Naive B cell (primary cell): ENCODE results near the gene BIN1. TPM values are rescaled to one million over a fixed set of nuclear protein-coding genes. Genes with fewer than 3 reads are reported as not detected.

Source experiments
- ATAC-seq, 2 donors: fragments of 150-1000 bp; cut with Tn5 transposase; 2 replicates each; pipeline ENCODE4 v1.10.0; 2021; ENCODE audit warnings: low read depth in 2 of 2, mild to moderate bottlenecking in 2 of 2, moderate library complexity in 2 of 2
- DNase-seq: peaks from one replicate; pipeline ENCODE4 v3.0.0; 2022
- H3K27ac Mint-ChIP-seq, 6 donors: one replicate each; pipeline ENCODE4 v1.8.0; 2020 to 2022; ENCODE audit warnings: mild to moderate bottlenecking in 6 of 6, mixed read lengths in 6 of 6, moderate library complexity in 5 of 6, inconsistent platforms in 2 of 6
- H3K27me3 Mint-ChIP-seq, 3 donors: one replicate each; pipeline ENCODE4 v1.8.0; 2021 to 2022; ENCODE audit warnings: mixed read lengths in 3 of 3, mild to moderate bottlenecking in 1 of 3
- H3K36me3 Mint-ChIP-seq, 2 donors: one replicate each; pipeline ENCODE4 v1.8.0; 2020 to 2022; ENCODE audit warnings: mixed read lengths in 2 of 2, inconsistent platforms in 1 of 2, mild to moderate bottlenecking in 1 of 2
- H3K4me1 Mint-ChIP-seq, 3 donors: one replicate each; pipeline ENCODE4 v1.8.0; 2020 to 2022; ENCODE audit warnings: mixed read lengths in 3 of 3, inconsistent platforms in 1 of 3, mild to moderate bottlenecking in 1 of 3, moderate library complexity in 1 of 3
- H3K4me3 Mint-ChIP-seq, 8 donors: one replicate each; pipeline ENCODE4 v1.8.0; 2020 to 2022; ENCODE audit warnings: mild to moderate bottlenecking in 8 of 8, mixed read lengths in 8 of 8, moderate library complexity in 8 of 8, inconsistent platforms in 2 of 8
- H3K9me3 Mint-ChIP-seq, 7 donors: one replicate each; pipeline ENCODE4 v1.8.0; 2020 to 2022; ENCODE audit warnings: mixed read lengths in 7 of 7, mild to moderate bottlenecking in 5 of 7, inconsistent platforms in 2 of 7, moderate library complexity in 1 of 7
- polyA plus RNA-seq, 6 donors: library from polyadenylated mRNA; unstranded; fragments of 300-500 nt; fragmentation: Illumina TruSeq; gene quantifications; one replicate each; pipeline ENCODE4 v1.2.3, GENCODE V29; 2021; ENCODE audit warnings: low read depth in 6 of 6

The BIN1 gene
- polyA plus RNA-seq, 6 donors from 2014 or later: 103 to 150 (median 124) TPM

DNA sequence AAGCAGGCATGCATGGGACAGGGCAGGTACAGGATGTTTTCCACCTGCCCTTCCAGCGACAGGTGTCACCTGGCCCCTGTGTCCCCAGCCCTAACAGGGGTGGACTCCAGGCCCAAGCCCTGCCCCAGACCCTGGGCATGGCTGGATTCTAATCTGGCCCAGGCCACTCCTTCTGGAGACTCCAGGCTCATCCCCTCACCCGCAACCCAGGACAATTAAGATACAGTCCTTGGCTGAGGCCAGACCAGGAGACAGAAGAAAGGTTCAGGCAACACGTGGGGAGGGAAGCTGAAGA lies 9.5 kb downstream of the BIN1 start:
- Mint-ChIP-seq H3K36me3 (no peaks in the 10 kb centered on the region), H3K27me3 (peaks cover 0 to 3% (median 0%) of the 10 kb centered on the region in 3 donors)

DNA sequence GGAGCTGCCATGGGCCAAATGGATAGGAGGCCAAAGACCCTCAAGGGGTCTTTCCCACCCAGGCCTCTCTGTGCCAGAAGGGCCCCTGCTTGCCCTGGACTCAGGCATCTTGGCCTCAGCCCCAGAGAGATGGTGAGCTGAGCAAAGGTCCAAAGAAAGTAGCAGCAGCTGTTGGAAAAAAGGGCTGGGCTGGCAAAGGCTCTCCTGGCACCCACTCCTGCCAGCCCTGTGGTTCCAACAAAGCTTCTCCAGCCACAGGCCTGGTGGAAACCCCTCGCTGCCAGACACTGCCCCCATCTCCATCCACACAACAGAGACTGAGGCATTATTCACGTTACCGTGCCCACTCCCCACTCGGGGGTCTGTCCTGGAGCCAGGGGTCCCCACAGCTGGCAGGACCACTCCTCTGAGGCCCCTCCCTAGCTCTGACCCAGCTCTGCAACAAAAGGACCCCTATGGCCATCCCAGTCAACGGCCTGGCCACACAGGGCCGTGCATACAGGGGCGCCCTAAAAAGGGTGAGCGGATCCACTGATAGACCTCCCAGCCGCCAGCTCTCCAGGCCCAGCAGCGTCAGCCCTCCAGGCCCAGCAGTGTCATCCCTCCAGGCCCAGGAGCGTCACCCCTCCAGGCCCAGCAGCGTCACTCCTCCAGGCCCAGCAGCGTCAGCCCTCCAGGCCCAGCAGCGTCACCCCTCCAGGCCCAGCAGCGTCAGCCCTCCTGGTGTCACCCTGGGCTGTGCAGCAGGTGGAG lies 10.1 kb downstream of the BIN1 start:
- H3K27ac Mint-ChIP-seq: peak overlapping the region in 2 of 6 donors; percentile 71 to 85
- H3K36me3 Mint-ChIP-seq: no peaks in the 10 kb centered on the region
- no peaks in the 10 kb centered on the region for H3K9me3 Mint-ChIP-seq
- peaks cover 10 to 19% (median 12%) of the 10 kb centered on the region in 3 donors for H3K4me1 Mint-ChIP-seq
- DNase-seq: no peak
- H3K27me3 Mint-ChIP-seq: peaks cover 0 to 6% (median 0%) of the 10 kb centered on the region in 3 donors
- H3K4me3 Mint-ChIP-seq: no peak overlapping the region
- no peak for ATAC-seq

More for the DNA sequence above, 9.5 kb downstream of the BIN1 start:
- Mint-ChIP-seq H3K27ac (no peak overlapping the region), H3K4me1 (peaks cover 10 to 17% (median 13%) of the 10 kb centered on the region in 3 donors), H3K4me3 (no peak overlapping the region), H3K9me3 (no peaks in the 10 kb centered on the region)
- DNase-seq (no peak), ATAC-seq (no peak)

DNA sequence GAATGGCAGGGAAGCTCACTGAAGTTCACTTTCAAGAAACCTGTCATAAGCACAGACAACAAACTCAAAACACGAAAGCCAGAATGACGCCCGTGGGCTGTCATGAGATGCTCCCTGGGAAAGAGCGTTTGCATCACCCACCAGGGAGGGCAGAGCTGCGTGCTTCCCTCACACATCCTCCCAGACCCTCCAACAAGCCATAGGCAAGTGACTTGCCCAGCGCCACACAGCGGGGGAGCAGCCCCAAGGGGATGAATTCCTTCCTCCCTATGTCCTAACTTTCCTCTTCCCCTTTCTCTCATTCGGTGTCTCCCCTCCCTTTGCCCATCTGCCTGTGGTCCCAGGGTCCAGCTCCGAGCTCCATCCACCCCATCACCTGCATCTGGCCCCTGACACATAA lies 10.7 kb downstream of the BIN1 start:
- Mint-ChIP-seq H3K4me3 (no peak overlapping the region), H3K4me1 (peaks cover 10 to 19% (median 12%) of the 10 kb centered on the region in 3 donors), H3K27me3 (peaks cover 0 to 9% (median 4%) of the 10 kb centered on the region in 3 donors), H3K27ac (no peak overlapping the region), H3K36me3 (no peaks in the 10 kb centered on the region), H3K9me3 (no peaks in the 10 kb centered on the region)
- no peak for DNase-seq
- no peak for ATAC-seq

GRCh38 chr2:127095784-127096183 lies 11.2 kb downstream of the BIN1 start:
- peaks cover 10 to 19% (median 14%) of the 10 kb centered on the region in 3 donors for H3K4me1 Mint-ChIP-seq

GRCh38 chr2:127095367-127095641 lies 11.7 kb downstream of the BIN1 start:
- Mint-ChIP-seq H3K36me3 (no peaks in the 10 kb centered on the region), H3K9me3 (no peaks in the 10 kb centered on the region), H3K27me3 (peaks cover 0 to 17% (median 12%) of the 10 kb centered on the region in 3 donors), H3K4me3 (no peak overlapping the region), H3K27ac (no peak overlapping the region), H3K4me1 (peaks cover 10 to 19% (median 16%) of the 10 kb centered on the region in 3 donors)
- DNase-seq (no peak), ATAC-seq (no peak)

More at GRCh38 chr2:127095784-127096183, 11.2 kb downstream of the BIN1 start:
- Mint-ChIP-seq H3K4me3 (no peak overlapping the region), H3K27ac (peak overlapping the region in 1 of 6 donors; percentile 84), H3K36me3 (no peaks in the 10 kb centered on the region), H3K27me3 (peaks cover 0 to 14% (median 9%) of the 10 kb centered on the region in 3 donors), H3K9me3 (no peaks in the 10 kb centered on the region)
- no peak for DNase-seq
- ATAC-seq: no peak

DNA sequence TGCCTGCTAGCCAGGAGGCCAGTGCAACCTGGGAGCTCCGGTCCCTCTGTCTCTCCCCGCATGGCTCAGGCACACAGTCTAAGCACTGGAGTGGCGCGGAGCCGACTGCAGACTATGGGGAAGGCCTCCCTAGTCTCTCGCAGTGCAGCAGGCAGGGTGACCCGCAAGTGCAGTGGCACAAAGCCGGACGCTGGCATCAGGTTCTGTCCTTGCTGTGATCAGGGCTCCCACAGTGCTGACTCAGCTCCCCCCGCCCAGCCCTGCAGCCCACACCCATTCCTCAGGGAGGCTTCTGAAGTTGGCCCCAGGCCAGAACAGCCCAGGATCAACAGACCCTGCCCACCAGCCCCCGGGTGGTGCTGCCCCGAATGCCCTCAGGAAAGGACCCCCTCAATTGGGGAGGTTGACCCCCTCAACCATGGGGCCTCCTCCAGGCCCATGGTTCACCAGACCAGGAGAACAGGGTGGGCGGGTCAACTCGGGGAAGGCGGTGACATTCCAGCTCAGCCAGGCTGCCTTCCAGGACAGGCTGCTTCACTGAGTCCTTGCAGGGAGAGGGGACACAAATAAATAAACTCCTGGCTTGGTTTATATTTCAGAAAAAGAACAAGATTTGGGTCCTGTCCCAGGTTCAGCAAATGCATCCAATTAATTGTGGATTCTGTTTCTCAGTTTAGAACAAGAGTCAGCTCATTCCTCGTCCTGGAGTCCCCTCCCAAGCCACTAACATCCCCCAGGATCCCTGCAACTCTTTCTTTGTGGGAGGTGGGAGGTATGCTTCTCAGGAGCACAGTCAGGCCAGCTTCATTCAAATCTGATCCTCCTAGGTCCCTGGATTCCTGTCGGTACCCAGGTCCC lies 12.2 kb downstream of the BIN1 start:
- ATAC-seq: no peak
- Mint-ChIP-seq H3K36me3 (no peaks in the 10 kb centered on the region), H3K27me3 (peaks cover 0 to 17% (median 12%) of the 10 kb centered on the region in 3 donors), H3K4me3 (peak overlapping the region in 1 of 8 donors; percentile 15), H3K27ac (no peak overlapping the region), H3K9me3 (no peaks in the 10 kb centered on the region), H3K4me1 (peaks cover 12 to 24% (median 16%) of the 10 kb centered on the region in 3 donors)
- DNase-seq: no peak

DNA sequence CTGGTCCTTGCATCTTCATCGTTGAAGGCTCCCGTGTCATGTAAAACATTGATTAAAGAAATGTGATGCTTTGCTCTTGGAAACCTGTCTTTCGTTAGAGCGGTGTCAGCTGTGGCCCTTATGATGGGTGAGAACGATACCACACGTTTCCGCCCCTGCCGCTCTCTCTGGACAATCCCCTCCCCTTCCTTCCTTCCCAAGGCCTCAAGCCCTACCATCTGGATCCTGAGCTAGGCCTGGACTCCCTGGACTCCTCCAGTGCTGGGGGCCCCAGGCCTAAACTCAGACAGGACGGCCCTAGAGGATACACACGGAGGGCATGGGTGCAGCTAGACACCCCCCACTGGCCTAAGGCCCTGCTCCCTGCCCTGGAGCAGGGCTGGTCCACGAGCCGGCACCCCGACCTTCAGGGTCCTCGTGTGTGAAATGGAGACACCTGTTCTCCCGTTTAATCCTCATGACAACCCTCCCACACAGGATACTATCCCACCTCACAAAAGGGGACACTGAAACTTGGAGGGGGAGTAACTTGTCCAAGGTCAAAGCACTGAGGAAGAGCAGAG lies 13.2 kb downstream of the BIN1 start:
- peaks cover 0 to 17% (median 12%) of the 10 kb centered on the region in 3 donors for H3K27me3 Mint-ChIP-seq
- peak overlapping the region in 3 of 6 donors; percentile 56 to 87 (median 72) for H3K27ac Mint-ChIP-seq
- no peaks in the 10 kb centered on the region for H3K36me3 Mint-ChIP-seq
- H3K4me3 Mint-ChIP-seq: peak overlapping the region in 4 of 8 donors; percentile 3 to 80 (median 17)
- peaks cover 12 to 26% (median 21%) of the 10 kb centered on the region in 3 donors for H3K4me1 Mint-ChIP-seq
- DNase-seq: no peak
- no peaks in the 10 kb centered on the region for H3K9me3 Mint-ChIP-seq
- ATAC-seq: peak in 1 of 2 donors; percentile 28

DNA sequence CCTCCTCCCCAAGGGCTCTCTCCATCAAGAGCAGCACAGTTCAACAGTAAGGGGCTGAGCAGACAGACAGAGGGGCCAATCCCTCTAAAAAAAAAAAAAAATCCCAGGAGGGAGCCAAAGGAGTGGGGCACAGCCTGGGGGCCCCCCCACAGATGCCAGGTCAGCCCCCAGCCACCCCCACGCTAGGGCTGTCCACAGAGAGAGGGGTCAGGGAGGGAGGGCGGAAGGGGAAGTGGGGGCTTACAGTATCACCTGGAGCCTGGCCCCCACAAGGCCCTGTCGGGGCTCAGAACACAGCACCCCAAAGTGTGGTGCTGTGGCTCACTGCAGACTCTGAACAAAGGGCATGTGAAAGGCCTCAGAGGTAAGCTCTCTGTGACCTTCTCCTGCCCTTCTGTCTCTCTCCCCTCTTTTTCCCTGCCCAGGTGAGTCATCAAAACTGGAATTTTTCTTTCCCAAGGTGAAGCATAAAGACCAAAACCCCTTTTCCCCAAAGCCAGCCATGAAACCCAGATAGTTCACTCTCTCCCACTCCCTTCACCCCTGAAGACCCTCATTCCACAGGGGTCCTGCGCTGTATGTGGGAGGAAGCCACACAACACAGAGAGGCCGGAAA lies 13.9 kb downstream of the BIN1 start:
- H3K4me3 Mint-ChIP-seq: peak overlapping the region in 3 of 8 donors; percentile 3 to 80 (median 14)
- peaks cover 19 to 33% (median 28%) of the 10 kb centered on the region in 3 donors for H3K4me1 Mint-ChIP-seq
- H3K27ac Mint-ChIP-seq: peak overlapping the region in 4 of 6 donors; percentile 56 to 87 (median 74)
- ATAC-seq (no peak), DNase-seq (no peak)
- H3K9me3 Mint-ChIP-seq: no peaks in the 10 kb centered on the region
- no peaks in the 10 kb centered on the region for H3K36me3 Mint-ChIP-seq
- peaks cover 0 to 17% (median 12%) of the 10 kb centered on the region in 3 donors for H3K27me3 Mint-ChIP-seq

DNA sequence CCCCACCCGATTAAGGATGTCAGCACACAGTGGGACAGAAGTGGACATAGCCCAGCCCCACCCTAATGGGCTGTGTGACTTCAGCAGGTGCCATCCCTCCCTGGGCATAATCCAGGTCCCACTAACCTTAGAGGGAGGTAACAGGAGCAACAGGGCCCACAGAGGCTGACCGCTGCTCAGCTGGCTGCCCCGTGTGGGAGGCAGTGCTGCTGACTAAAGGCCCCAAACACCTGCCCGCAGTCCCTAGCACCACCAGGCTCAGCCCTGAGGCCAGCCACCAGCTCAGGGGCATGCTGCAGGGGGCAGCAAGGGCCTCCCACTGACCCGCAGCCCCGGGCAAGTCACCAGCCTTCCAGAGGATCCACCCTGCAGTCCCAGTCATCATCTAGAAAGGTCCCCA lies 14.6 kb downstream of the BIN1 start:
- Mint-ChIP-seq H3K4me1 (peaks cover 26 to 40% (median 33%) of the 10 kb centered on the region in 3 donors), H3K4me3 (peak overlapping the region in 1 of 8 donors; percentile 39), H3K27ac (peak overlapping the region in 2 of 6 donors; percentile 56 to 77), H3K36me3 (no peaks in the 10 kb centered on the region), H3K27me3 (peaks cover 0 to 17% (median 12%) of the 10 kb centered on the region in 3 donors), H3K9me3 (no peaks in the 10 kb centered on the region)
- DNase-seq (no peak), ATAC-seq (no peak)

- no peak for ATAC-seq
- peaks cover 30 to 45% (median 34%) of the 10 kb centered on the region in 3 donors for H3K4me1 Mint-ChIP-seq
- peak overlapping the region in 1 of 6 donors; percentile 89 for H3K27ac Mint-ChIP-seq
- peaks cover 0 to 17% (median 12%) of the 10 kb centered on the region in 3 donors for H3K27me3 Mint-ChIP-seq
- no peak overlapping the region for H3K4me3 Mint-ChIP-seq
- H3K36me3 Mint-ChIP-seq: no peaks in the 10 kb centered on the region
- DNase-seq: no peak
- no peaks in the 10 kb centered on the region for H3K9me3 Mint-ChIP-seq
Observed at GRCh38 chr2:127091886-127092285, 15.1 kb downstream of the BIN1 start.

DNA sequence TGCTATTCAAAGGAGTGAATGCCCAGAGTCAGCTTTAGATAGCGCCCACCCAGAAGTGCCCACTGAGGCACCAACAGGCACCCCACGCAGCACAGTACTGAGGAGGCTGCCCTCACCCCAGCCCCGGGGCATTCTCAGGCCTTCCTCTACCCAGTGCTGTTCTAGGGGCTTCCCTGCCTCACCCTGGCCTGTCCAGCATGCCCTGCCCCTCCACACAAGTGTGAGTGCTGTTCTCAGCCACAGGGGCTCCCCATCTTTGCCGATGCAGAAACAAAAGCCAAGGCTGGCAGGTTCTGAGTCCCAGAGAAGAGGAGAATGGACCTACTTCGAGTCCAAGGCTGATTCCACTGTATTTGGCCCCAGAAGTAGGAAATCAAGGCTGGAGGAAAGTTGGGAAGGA lies 15.8 kb downstream of the BIN1 start:
- H3K4me3 Mint-ChIP-seq: no peak overlapping the region
- H3K27ac Mint-ChIP-seq: no peak overlapping the region
- ATAC-seq: no peak
- H3K27me3 Mint-ChIP-seq: peaks cover 0 to 17% (median 12%) of the 10 kb centered on the region in 3 donors
- H3K4me1 Mint-ChIP-seq: peaks cover 37 to 51% (median 39%) of the 10 kb centered on the region in 3 donors
- no peaks in the 10 kb centered on the region for H3K36me3 Mint-ChIP-seq
- H3K9me3 Mint-ChIP-seq: no peaks in the 10 kb centered on the region
- no peak for DNase-seq

GRCh38 chr2:127090281-127091120 lies 16.5 kb downstream of the BIN1 start:
- H3K9me3 Mint-ChIP-seq: no peaks in the 10 kb centered on the region
- H3K4me3 Mint-ChIP-seq: no peak overlapping the region

More at GRCh38 chr2:127090281-127091120, 16.5 kb downstream of the BIN1 start:
- ATAC-seq (no peak), DNase-seq (no peak)
- Mint-ChIP-seq H3K27me3 (peaks cover 0 to 17% (median 12%) of the 10 kb centered on the region in 3 donors), H3K4me1 (peaks cover 43 to 57% (median 45%) of the 10 kb centered on the region in 3 donors), H3K27ac (peak overlapping the region in 1 of 6 donors; percentile 97), H3K36me3 (no peaks in the 10 kb centered on the region)
